ENCODE results near the gene RXRB.

RXRB gene

GRCh38 chr6:33195304-33196165 lies 4.9 kb downstream of the RXRB start:
- peak; percentile 30 to 62 for DNase-seq

- no peak for DNase-seq
These were observed 6.0 kb downstream of the RXRB start for GRCh38 chr6:33194431-33194979.

GRCh38 chr6:33193619-33194018 lies 6.8 kb downstream of the RXRB start:
- no peak for DNase-seq

DNA sequence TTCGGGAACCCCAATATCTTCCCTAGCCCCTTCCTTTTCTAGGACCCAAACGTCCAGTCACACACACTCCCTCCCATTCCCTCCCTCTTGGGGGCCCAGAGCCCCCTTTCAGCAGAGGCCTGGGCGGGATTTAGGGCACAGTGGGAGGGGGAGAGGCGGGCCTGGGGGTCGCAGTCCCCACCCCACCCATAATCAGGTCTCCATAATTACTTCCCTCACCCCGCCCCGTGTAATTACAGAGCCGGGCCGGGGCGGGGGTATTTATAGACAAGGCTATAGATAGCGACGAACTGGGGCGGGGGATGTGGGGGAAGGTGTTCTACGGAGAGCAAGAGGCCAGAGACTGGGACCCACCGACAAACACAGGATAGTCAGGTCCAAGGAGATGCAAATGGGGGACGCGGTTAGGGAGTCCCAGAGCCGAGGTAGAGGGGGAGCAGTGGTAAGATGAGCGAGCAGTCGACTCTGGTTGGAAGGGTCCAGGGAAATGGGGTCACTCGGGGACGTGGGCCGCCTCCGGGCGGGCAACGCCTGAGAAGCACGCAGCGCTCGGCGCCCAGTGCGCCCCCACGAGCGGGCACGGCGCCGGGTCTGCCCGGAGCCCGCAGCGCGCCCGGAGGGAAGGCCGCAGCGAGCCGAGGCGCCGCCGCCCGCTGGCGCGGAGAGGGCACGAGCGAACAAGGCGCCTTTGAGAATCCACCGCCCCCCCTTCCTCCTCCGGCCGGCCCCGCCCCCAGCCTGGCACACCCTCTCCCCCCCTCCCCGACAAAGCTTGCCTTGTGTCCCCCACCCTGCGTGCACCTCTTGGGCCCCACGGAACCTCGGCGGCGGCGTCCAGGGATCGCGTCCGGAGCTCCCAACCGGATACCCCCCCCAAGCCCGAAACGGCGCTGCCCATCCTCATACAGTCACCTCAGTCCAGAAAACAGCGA lies 7.5 kb downstream of the RXRB start:
- DNase-seq: no peak

DNA sequence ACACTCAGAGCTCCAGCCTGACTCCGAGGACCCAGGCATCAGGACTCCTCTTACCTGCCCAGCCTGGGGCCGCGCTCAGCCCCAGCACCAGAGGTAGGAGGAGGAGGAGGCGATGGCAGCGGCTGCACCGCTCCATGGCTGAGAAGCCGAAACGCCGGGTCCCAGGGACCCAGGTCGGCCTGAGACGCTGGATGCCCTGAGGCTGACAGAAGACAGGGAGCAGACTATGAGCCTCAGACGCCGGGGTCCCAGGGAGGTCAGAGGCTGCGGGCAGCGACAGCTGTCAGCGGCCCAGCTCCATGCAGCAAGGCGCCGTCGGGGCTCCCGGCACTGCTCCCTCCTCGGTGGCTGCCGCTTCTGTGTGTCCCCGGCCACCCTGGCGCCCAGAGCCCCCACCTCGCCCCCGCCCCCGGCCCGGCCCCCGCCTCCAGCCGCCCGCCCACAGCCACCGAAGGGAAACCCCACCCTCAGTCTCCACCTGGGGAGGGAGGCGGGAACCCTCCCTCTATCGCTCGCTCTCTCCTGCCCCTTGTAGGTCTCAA lies 8.3 kb downstream of the RXRB start, which contains the start of gene COL11A2:
Gene COL11A2, minus strand, starts transcription at position 363 of the 542 bp plus-strand sequence. Its CDS starts 227 bp downstream, at position 136.
- no peak for DNase-seq

DNA sequence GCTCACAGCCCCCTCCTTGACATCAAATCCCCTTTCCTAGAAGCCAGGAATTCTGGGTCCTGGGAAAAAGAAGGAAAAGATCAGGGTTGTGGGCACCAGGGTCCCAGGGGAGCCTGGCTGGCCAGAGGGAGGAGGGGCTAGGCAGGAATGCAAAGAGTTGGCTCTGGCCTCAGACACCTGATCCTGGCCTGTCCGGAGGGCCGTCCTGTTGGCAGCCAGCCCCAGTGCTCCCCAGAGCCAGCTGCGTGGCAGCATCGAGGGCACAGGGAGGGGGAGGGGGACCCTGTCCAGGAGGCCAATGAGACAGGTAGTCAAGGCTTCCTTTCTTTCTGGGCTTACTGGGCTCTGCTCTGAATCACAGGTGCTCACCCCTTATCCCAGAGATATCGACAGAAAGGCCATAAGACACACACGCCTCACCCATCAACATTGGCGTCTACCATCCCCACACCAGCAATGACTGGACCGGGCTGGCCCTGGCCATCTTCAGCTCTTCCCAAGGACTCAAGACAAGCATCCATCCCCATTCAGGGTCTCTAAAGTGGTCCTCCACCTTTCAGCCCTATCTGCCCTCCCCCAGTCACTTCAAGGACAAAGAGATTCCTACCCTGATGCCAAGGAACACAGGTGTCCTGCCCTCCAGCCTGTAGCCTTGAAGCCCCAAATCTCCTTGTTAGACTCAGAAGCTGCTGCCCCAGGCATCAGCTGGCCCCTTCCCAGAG lies 8.9 kb downstream of the RXRB start:
- DNase-seq: no peak

DNA sequence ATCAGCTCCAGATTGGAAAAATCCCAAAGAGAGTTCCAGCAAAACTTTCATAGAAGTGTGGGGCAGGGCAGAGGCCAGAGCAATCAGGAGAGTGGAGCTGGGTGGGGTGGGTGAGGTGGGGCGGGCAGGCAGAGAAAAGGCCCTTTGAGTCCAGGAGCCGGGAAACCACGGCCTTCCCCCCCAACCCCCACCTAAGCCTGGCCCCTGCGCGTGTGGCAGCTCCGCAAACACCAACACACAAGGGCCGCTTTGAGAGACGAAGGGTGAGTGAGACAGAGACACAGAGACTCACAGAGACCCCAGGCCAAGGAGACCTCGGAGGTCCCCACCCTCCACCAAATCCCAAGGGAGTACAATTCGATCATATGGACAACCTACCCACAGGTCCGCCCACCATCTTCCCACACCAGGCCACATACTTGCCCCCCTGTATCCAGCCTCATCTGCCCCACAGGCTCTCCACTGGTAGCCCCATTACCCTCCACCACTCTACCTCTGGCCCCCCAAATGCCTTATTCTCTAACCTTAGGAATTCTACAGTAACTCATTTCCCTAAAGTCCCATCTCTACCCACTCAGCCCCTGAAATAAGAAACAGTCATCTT lies 9.9 kb downstream of the RXRB start:
- no peak for DNase-seq

GRCh38 chr6:33189625-33190448 lies 10.6 kb downstream of the RXRB start:
- DNase-seq: no peak

- no peak for DNase-seq
These were observed 11.3 kb downstream of the RXRB start for GRCh38 chr6:33189164-33189563.

DNA sequence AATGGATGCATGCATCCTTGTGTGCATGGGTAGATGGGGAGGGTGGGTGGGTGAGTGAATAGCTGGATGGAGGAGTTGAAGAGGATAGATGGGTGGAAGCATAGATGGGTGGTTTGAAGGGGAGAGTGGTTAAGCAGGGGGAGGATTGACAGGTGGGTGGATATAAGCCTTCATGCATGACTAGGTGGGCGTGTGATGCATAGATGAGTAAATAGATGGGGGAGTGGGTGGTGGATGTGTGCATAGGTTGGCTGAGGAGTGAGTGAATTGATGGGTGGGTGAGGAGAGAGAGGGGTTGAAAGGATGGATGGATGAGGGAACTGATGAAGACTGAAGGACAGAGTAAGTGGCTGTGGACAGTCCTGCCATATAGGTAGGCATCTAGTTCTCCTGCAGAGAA lies 12.7 kb downstream of the RXRB start:
- no peak for DNase-seq

- no peak for DNase-seq
These were observed 14.7 kb downstream of the RXRB start for GRCh38 chr6:33185654-33186187.

DNA sequence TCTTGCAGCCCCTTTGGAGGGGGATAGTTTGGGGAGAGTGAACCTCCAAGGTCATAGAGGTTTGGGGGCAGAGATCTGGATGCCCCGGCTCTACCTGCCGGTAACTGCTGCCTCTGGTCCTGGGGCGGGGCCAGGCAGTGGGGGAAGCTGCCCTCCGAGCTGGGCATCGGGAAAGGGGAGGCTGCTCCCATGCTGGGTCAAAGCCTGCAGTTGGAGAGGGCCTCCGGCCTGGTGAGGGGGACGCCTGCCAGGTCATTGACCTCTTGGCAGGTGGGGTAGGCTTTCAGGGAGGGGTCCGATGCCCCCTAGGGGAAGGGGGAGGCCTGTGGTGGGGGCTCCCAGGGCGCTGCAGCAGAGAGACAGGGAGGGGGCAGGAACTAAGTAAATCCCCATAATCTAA lies 15.3 kb downstream of the RXRB start:
- DNase-seq: no peak

DNA sequence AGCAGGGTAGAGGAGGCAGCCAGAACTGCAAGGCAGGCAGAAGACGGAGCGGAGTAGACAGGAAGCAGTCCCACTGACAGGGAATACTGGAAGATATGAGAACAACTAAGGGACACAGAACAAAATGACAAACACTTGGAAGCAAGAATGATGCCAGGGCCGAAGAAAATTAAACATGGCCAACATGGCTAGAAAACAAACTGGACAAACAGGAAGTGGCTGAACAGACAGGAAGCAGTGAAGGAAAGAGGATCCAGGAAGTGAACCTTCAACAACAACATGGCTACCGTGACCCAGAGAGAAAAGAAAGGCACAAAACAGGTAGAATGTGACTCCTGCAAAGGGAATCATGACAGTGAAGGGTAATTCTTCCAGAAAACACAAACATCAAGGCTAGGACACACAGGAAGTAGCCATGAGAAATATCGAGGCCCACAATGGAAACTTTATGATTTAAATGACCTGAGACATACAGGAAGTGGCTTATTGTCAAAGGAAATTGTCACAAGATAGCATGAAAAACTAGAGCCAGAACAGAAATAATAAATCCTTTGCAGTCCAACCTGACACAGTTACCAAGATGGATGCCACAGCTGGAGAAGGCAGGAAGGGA lies 17.3 kb downstream of the RXRB start:
- peak; percentile 24 to 51 for DNase-seq

DNA sequence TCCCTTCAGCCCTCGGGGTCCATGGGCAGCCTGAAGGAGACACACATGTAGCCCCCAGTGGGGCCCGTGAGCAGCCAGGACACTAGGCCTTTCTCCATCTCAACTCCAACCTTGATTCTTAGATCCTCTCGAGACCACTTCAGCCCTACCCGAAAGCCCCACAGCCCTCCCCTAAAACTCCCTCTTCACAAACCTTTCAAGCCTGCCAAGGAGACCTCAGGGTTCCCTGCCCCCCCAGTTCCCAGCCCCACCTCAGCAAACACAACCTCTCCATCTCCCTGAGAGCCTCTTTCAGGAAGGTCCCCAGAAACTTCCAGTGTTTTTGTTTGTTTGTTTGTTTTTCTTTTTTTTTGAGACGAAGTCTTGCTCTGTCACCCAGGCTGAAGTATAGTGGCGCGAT lies 19.3 kb downstream of the RXRB start:
- no peak for DNase-seq

- no peak for DNase-seq
These were observed 21.6 kb downstream of the RXRB start for GRCh38 chr6:33178755-33179475.

DNA sequence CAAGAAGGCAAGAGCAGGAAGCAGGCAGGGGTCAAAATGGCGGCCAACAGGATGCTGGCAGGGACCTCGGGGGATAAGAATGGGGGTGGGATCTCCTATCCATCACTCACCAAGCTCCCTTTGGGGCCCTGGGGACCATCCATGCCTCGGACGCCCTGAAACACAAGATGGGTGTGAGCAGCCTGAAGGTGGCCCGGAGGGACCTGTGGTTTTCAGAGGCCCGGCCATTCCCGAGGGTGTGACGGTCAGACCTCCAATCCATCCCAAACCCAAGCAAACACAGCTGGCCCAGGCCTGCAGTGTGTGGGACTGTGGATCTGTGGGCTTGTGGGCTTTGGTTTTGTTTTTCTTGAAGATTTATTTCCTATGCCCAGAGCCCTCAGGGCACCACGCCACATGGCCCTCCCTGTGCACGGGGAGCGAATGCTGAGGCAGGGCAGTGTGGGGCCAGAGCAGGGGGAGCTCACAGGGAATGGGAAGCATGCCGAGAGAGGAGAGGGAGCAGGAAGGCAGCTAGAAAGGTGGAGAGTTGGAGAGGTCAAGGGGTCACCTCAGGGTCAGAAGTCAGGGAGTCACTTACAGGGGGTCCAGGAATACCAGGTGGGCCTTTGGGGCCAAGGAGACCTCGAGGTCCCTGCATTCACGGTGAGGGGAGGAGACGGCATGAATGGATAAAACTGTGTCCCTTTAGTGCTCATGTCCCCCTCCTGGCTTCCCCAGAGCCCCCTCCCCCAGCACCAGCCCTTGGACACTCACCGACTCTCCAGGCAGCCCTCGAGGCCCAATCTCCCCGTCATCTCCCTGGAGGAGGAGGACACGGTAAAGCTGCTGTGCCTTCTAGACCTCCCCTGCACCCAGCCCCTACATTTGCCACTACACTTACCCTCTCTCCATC lies 22.7 kb downstream of the RXRB start:
- no peak for DNase-seq

DNA sequence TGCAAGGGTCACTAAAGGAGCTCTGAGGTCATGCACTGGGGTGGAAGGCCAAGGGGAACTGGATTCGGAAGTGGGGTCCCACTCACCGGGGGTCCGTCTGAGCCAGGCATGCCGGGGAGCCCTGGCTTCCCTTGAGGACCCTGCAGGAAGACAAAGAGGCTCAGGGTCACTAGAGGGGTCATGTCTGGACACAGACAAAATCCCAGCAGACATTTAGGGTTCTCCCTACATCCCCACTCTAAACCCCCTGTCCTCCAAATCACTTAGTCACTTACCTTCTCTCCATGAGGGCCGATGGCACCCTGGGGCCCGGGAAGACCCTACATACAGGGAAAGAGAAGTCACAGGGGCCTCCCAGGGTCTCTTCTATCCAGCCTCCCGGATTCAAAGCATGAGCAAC lies 23.6 kb downstream of the RXRB start:
- DNase-seq: no peak

DNA sequence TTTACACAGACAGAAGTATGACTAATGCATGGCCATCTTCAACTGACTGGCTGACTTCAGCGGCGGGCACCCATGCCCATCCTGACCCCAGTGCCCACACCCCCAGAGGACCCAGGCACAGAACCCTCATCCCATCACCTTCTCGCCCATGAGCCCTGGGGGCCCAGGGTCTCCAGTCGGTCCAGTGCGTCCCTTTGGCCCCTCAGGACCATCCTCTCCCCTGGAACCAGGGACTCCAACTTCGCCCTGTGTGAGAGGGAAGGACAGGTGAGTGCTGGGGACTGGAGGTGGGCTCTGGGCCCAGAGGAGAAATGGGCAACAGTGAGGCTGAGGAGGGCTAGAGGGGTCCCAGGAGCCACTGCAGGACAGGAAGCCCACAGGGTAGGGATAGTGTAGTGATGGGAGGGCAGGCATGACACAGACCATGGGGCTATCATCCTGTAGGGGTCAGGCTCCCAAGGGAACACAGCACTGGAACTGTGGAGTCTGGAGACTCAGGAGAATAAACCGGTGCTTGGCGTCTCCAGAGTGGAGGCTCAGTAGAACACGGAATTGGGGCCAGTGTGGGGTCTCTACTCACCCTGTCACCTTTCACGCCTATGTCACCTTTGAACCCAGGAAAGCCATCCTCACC lies 24.9 kb downstream of the RXRB start:
- DNase-seq: no peak
